NCI-H2196 (cell line): ENCODE measurements around the gene WDSUB1.

Source experiments
- DNase-seq: peaks from one replicate; lab custom pipeline; 2025; ENCODE audit not compliant: unreplicated experiment; lab: John Stamatoyannopoulos, UW

Gene WDSUB1

DNA sequence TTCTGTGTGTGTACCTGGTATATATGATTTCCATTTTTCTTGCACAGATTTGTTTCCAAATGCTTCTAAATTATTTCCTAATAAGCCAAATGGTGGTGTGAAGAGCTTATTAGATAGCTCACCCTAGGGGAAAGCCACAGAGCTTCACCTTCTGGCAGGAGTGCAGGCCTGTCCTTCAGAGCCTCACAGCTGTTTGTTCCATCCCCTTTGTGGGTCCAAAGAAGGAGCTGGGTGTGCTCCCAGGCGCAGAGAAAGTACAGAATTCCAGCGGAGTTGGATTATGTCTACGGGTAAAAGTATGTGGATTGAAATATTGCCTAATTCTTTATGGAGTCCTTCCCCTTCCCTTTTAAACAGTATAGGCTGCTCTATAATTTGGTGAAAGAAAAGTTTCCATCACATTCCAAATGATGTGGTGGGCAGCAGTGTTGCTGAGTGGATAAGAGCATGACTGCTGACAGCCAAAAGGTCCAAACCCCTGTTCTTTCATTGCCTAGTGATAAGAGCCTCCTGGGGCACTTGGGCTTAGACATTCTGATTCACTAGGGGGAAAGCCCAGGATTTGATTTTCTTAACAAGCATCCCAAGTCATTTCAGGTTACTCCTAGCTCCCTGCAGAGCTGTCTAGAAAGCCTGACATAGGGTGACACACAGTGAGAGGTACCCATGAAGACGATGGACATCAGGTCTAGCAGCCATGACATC is 86.6 kb downstream of the WDSUB1 start:
- no peak for DNase-seq

DNA sequence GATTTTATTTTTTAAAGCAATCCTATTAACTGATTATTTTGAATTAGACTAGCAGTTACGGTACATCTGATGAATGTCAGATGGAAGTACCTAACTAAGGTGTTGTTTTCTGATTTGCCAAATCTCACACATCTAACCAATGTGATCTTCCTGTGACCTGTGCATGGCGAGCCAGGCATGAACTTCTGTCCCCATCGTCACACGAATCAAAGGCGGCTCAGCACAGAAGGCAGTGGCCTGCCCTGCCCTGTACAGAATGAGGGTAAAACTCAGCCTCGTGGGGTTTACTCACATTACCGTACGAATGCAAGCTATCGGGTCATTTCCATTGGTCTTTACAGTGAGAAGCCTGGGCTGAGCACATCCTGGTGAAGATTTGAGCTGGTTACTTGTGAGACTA is 87.3 kb downstream of the WDSUB1 start:
- DNase-seq: no peak

DNA sequence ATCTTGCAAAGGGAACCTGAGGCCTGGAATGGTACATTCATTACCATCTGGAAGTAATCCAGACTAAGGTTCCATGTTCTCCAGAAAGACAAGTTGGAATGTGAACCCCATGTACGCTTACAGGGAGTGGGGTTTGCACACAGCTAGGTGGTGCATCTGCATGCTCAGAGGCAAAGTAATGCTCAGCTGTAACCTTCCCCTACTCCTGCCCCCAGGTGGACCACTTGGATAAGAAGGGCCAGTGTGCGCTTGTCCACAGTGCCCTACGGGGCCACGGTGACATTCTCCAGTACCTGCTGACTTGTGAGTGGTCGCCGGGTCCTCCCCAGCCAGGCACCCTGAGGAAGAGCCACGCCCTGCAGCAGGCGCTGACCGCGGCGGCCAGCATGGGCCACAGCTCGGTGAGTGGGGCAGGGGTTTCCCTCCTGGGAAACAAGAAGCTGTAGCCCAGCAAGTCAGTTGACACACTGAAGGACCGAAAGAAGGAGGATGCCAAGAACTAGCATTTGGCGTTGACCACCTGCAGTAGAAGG is 90.0 kb downstream of the WDSUB1 start:
- DNase-seq: no peak

DNA sequence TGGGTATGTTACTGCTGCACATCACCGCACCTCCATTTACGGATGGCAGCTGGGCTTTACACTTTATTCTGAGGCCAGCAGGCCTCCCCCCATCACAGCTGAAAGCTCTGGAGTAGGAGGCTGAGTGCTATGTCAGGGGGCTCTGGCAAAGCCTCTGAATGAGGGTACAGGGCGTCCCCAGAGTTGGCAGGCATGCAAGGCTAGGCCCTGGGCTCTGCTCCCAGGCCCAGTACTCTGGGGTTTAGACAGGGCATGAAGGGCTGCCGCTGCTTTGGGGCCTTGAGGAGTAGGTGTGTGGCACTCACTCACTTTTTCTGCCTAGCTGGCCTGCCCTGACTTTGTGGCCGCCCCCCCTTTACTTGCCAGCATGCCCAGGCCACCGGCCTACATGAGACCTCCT is 90.8 kb downstream of the WDSUB1 start:
- DNase-seq: no peak

DNA sequence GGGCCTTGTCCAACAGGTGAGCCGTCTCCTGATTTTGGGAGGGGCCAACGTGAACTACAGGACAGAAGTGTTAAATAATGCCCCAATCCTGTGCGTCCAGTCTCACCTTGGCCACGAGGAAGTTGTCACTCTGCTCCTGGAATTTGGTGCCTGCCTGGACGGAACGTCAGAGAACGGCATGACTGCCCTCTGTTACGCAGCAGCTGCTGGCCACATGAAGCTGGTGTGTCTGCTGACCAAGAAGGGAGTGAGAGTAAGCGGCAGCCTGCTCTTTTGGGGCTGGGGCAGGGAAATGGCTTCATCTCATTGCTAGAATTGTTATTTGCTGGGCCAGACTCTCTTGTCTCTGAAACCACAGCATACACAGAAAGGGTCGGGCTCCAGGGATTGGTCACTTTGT is 92.3 kb downstream of the WDSUB1 start:
- DNase-seq: no peak

DNA sequence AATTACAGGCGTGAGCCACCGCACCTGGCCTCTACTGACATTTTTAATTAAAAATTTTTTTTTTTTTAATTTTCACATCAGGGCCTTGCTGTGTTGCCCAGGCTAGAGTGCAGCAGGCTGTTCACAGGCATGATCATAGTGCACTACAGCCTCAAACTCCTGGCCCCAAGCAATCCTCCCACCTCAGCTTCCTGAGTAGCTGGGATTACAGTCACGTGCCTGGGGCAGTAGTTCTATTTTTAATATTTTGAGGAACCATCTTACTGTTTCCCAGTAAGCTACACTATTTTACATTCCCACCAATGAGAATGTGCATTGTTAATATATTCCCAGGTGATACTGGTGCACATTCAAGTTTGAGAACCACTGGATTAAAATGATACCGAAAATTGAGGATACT is 92.7 kb downstream of the WDSUB1 start:
- DNase-seq: no peak

DNA sequence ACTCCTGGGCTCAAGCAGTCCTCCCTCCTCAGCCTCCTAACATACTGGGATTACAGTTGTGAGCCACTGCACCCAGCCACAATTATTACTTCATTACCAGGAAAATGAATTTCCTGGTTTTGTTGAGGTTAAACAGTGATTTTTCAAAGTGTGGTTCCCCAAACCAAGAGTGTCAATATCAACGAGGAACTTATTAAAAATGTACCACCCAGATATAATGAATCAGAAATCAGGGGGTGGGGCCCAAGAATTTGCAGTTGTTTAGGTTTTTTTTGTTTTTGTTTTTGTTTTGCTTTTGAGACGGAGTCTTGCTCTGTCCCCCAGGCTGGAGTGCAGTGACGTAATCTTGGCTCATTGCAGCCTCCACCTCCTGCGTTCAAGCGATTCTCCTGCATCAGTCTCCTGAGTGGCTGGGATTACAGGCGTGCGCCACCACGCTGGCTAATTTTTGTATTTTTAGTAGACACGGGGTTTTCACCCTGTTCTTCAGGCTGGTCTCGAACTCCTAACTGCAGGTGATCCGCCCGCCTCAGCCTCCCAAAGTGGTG is 94.1 kb downstream of the WDSUB1 start:
- no peak for DNase-seq

DNA sequence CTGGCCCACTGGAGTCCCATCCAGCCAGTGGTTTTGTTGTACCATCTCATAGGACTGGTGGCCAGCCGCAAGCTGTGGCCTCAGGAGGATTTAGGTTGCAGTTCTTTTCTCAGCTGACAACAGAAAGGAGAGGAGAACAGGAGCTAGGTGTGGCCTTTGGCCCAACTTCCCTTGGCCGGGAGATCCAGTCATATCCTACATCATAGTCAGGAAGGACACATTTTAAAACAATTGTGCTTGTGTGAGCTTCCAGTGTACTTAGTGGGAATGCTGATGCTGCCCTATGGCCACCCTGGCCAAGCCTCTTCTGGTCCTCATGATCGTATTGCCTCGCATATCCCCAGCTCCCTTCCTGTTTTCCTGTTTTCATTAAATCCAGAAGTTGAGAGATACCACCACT is 98.1 kb downstream of the WDSUB1 start:
- DNase-seq: no peak

DNA sequence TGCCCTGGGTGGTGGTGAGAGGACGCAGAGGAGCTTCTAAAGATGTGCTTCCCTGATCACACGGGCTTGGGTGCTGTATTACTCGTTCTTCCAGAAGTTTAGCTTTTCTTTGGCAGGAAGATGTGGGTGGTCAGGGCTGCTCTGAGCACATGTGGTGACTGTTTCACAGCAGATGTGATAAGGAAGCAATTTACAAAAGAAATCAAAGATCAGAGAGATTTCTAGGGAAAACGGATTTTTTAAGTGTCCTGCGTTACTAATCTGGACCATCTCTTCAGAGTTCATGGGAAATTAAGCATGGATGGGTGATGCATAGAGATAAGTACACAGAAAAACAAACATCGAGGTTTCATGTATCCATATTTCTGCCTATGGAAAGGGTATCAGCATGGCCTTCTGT is 99.4 kb downstream of the WDSUB1 start:
- DNase-seq: no peak

DNA sequence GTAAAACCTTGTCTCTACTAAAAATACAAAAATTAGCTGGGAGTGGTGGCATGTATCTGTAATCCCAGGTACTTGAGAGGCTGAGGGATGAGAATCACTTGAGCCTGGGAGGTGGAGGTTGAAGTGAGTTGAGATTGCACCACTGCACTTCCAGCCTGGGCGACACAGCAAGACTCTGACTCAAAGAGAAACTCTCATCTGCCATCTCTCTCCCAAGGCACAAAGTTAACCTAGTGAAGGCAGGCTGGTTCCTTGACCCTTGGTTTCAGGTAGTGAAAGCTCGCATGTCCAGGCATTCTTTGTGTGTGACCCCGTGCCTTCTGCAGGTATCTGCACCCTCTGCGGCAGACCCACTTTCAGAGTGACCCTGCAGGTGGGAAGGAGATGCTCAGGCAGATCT is 100.0 kb downstream of the WDSUB1 start:
- DNase-seq: no peak
